ENCODE results near the gene GMPPA. TPM values are rescaled to one million over a fixed set of nuclear protein-coding genes. Genes with fewer than 3 reads are reported as not detected.

Gene GMPPA
- total RNA-seq, 2 donors from 2014 or later: 21.6 to 23.3 TPM

DNA sequence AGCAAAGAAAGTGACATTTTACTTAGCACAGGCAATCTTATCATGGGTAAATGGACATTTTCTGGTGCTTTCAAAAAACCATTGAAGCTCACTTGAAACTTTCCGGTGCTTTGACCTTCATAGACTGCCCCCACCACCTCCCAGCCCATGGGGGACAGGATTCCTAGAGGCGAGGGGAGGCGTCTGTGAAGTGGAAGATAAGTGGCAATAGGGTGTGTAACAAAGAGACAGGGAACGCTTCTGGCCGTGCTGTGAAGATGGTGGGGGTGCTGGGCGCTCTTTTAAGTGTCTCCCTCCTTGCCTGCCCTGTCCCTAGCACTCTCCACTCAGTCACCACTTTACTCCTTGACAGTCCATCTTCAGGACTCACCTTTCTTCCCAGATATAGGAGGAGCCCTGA is 23.4 kb upstream of the GMPPA start:
- H3K4me3 ChIP-seq: no peak overlapping the region
- TF ChIP-seq, protein P1, sequence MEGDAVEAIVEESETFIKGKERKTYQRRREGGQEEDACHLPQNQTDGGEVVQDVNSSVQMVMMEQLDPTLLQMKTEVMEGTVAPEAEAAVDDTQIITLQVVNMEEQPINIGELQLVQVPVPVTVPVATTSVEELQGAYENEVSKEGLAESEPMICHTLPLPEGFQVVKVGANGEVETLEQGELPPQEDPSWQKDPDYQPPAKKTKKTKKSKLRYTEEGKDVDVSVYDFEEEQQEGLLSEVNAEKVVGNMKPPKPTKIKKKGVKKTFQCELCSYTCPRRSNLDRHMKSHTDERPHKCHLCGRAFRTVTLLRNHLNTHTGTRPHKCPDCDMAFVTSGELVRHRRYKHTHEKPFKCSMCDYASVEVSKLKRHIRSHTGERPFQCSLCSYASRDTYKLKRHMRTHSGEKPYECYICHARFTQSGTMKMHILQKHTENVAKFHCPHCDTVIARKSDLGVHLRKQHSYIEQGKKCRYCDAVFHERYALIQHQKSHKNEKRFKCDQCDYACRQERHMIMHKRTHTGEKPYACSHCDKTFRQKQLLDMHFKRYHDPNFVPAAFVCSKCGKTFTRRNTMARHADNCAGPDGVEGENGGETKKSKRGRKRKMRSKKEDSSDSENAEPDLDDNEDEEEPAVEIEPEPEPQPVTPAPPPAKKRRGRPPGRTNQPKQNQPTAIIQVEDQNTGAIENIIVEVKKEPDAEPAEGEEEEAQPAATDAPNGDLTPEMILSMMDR (IDR thresholded peaks at IDR 0.05): no peak
- peaks cover 0 to 52% of the 10 kb centered on the region in 2 donors for H3K4me1 ChIP-seq
- H3K36me3 ChIP-seq: peaks cover 50% of the 10 kb centered on the region
- DNase-seq (ENCODE audit: low spot score): no peak
- H3K27me3 ChIP-seq: no peaks in the 10 kb centered on the region
- no peaks in the 10 kb centered on the region for H3K9me3 ChIP-seq
- H3K27ac ChIP-seq: peak overlapping the region; percentile 70 to 75

GRCh38 chr2:219475697-219476651 is 22.7 kb upstream of the GMPPA start:
- peaks cover 0 to 48% of the 10 kb centered on the region in 2 donors for H3K4me1 ChIP-seq
- H3K36me3 ChIP-seq: peaks cover 57% of the 10 kb centered on the region
- peak; percentile 72 for DNase-seq (ENCODE audit: low spot score)
- no peaks in the 10 kb centered on the region for H3K27me3 ChIP-seq
- H3K4me3 ChIP-seq: no peak overlapping the region
- no peaks in the 10 kb centered on the region for H3K9me3 ChIP-seq
- H3K27ac ChIP-seq: peak overlapping the region; percentile 70 to 75
- TF ChIP-seq, protein P1 (IDR thresholded peaks at IDR 0.05): peak; percentile 89 to 94

DNA sequence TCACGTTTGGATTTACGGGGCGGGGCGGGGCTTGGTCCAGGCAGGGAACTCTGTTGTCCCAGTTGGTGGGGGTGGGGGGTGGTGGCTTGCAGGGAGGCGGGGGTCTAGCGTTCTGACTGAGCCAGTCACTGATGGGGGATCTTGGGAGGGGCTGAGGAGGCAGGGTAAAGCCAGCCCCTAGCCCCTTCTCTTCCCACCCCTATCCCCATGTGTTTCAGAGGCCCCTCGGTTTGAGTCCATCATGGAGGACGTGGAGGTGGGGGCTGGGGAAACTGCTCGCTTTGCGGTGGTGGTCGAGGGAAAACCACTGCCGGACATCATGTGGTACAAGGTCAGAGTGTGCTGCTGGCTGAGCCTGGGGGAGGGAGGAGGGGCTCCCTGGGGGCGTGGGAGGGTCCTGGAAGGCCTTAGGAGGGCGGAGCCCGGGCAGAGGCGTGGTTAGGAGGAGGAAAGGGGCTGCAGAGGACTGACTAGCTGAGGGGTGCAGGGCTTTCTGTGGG is 22.0 kb upstream of the GMPPA start:
- no peak for DNase-seq (ENCODE audit: low spot score)
- TF ChIP-seq, protein P1 (IDR thresholded peaks at IDR 0.05): no peak
- no peak overlapping the region for H3K4me3 ChIP-seq
- H3K9me3 ChIP-seq: no peaks in the 10 kb centered on the region
- H3K36me3 ChIP-seq: peaks cover 62% of the 10 kb centered on the region
- H3K27ac ChIP-seq: peak overlapping the region; percentile 41 to 53
- peaks cover 0 to 40% of the 10 kb centered on the region in 2 donors for H3K4me1 ChIP-seq
- no peaks in the 10 kb centered on the region for H3K27me3 ChIP-seq

GRCh38 chr2:219477179-219477578 is 21.5 kb upstream of the GMPPA start:
- DNase-seq (ENCODE audit: low spot score): no peak
- peaks cover 0 to 36% of the 10 kb centered on the region in 2 donors for H3K4me1 ChIP-seq
- no peaks in the 10 kb centered on the region for H3K27me3 ChIP-seq
- peaks cover 62% of the 10 kb centered on the region for H3K36me3 ChIP-seq
- TF ChIP-seq, protein P1 (IDR thresholded peaks at IDR 0.05): no peak
- no peaks in the 10 kb centered on the region for H3K9me3 ChIP-seq
- H3K4me3 ChIP-seq: no peak overlapping the region
- peak overlapping the region; percentile 41 to 53 for H3K27ac ChIP-seq

DNA sequence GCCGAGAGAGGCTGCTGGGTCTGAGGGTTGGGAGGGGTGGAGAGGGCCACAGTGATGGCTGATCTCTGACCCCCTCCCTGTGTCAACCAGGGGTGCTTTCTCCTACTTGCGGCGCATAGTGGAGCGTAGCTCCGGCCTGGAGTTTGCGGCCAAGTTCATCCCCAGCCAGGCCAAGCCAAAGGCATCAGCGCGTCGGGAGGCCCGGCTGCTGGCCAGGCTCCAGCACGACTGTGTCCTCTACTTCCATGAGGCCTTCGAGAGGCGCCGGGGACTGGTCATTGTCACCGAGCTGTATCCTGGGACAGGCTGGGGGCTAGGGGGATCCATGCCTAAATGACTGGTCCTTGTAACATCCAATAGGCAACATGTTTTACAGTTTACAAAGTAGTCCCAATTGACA is 20.9 kb upstream of the GMPPA start:
- H3K9me3 ChIP-seq: no peaks in the 10 kb centered on the region
- H3K36me3 ChIP-seq: peaks cover 62% of the 10 kb centered on the region
- TF ChIP-seq, protein P1 (IDR thresholded peaks at IDR 0.05): no peak
- no peaks in the 10 kb centered on the region for H3K27me3 ChIP-seq
- peaks cover 0 to 34% of the 10 kb centered on the region in 2 donors for H3K4me1 ChIP-seq
- H3K4me3 ChIP-seq: no peak overlapping the region
- peak overlapping the region; percentile 25 to 41 for H3K27ac ChIP-seq
- no peak for DNase-seq (ENCODE audit: low spot score)

All from right atrium auricular region (tissue), 2 donors.